HG03159 (cell line): ENCODE results near the gene FECH.

Experiments
- ATAC-seq: cut with Tn5 transposase; IDR thresholded peaks from one replicate; pipeline ENCODE4 v1.9.1; 2021; ENCODE audit warnings: mild to moderate bottlenecking, moderate library complexity; ENCODE audit not compliant: unreplicated experiment

Gene FECH

DNA sequence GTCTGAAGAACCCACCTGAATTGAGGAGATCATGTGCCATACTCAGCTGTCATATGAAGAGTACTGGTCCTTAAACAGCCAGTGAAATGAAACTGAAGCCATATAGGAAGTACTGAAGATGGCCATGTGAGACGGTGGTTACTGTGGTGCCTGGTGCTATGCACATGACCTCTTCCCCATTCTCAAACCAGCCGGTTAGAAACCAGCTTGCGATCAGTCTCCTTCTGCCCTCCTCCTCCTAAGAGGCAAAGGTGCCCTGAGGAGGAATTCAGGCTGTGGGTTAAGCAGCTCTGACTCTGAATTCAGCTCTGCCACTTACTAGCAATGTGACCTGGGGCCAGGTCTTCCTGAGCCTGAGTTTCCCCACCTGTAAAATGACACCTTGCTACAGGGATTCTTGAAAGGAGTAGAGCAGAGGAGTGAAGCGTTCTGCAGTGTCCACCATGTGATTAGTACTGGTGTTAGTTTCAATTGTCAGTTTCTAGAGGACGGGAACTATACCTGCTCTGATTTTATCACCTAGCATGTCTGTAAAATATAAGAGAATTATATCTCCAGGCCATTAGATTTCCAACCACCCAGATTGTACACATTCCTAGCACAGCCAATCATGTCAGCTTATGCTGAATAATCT is 5.1 kb downstream of the FECH start:
- peak; percentile 95 for ATAC-seq

DNA sequence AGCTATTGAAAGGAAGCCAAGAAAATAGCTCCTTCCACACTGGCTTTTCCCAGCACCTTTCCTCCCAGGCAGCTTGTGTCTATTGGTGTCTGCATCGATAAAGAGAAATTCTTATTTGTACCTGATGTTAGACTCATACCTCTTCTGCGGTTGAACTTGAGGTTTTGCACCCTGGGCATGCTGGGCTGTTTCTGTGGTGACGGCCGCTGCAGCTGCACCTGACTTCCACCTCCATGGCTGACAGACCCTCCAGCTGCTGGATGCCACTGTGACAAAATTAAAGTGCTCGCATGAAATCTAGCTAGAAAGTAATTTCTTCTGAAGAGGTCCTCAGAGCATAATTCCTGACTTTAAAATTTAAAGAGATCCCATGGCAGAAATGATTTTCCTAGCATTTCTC is 6.6 kb downstream of the FECH start:
- no peak for ATAC-seq

DNA sequence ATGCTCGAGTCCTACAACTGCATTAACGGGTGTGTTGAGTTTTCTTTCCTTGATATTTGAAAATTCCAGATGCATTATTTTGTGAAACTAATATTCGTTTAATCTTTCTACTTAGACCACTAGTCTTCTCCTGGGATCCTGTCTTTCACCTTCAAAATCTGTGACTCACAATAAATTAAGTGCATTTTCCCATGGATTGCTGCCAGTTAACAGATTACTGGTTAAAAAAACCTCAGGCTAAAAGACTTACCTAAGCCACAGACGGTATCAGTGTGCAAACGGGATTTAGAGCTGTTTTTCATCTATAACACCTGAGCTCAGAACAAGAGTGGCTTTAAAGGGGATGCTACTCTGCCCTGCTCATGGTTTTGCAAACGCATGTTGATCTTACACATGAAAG is 10.2 kb downstream of the FECH start:
- ATAC-seq = no peak

DNA sequence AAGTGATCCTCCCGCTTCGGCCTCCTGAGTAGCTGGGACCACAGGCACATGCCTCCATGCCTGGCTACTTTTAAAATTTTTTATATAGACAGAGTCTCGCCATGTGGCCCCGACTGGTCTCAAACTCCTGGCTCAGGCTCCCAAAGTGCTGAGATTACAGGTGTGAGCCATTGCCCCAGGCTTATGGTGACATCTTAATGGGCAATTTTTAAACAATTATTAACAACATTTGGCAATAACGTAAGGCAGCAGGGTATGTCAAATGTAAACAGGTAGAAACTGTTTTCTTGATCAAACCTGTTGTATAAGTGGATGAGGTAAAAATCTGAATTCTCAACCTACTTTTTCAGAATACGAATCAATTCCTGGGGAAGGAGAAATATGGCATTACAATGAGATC is 11.0 kb downstream of the FECH start:
- ATAC-seq = no peak

DNA sequence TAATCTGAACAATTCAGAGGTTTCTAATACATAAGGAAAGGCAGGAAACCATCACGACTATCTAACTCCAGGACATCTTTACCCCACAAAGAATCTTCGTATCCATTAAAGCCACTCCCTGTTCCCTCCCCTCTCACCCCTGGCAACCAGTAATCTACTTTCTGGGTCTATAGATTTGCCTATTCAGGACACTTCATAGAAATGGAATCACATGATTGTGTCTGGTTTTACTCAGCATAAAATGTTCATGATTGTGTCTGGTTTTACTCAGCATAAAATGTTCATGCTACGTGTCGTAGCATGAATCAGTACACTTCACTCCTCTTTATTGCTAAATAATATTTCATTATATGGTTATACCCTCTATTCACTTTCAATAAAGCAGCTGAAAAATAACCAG is 11.6 kb downstream of the FECH start:
- no peak for ATAC-seq

DNA sequence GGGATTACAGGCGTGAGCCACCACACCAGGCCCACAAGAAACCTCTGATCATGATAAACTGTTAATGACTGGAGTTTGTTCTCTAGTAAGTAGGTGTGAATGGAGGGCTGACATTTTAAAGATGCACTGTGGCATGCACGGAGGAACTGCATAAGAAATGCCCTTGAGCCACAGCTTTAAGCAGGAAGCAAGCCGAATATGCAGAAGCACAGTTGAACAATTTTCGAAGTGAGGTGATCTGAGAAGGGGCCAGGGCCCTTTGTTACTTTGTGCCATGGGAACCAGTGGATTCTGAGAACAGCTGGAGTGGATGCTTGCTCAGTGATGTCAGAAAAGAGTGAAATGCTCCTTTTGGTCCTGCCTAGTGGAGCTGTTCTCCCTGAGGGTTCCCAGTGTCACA is 16.3 kb downstream of the FECH start:
- ATAC-seq = no peak

DNA sequence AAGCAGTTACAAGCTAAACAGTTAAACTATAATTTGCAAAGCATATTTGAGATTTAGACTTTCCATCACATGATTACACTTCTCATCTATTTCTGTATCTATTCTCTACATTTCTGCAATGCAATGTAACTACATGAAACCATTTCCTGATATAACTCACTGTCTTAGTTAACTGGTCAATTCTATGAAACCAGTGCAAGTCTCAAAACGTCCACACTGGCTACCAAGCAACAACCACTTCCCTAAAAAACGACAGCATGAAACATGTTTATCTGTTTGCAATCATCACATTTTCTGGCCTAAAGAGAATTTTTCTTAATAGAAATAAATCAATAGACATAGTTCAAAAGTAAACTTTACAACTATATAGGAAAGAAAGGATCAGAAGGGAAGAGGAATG is 17.4 kb downstream of the FECH start:
- ATAC-seq = no peak

DNA sequence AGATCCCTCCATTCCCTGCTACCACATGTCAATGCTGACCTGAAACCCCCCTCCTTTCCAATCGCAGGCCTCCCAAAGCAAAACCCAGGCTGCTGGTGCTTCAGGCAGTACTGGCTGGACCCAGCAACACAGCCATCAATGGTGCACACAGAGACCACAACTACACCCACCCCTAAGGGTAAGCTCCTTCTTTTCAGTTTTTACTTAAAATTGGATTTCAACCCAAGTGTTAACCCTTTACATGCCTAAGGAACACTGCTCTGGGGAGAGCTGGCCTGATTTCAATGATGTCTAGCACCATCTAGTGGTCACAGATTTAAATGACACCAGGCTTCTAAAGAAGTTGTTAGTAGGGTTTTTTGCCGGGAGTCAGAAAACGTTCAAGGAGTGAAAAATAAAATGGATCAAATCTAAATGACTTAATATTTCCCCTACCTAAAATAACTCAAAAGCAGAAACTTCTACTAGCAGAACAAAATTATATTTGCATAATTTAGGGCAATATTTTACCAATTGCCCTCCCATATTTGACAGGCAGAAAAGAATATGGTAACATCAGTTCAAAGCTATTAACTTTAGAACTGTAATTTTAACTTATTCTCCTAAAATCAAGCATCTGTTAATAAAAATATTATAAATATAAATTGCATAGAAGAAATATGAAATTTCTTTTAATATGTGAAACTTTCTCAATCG is 24.6 kb downstream of the FECH start:
- peak; percentile 50 for ATAC-seq

DNA sequence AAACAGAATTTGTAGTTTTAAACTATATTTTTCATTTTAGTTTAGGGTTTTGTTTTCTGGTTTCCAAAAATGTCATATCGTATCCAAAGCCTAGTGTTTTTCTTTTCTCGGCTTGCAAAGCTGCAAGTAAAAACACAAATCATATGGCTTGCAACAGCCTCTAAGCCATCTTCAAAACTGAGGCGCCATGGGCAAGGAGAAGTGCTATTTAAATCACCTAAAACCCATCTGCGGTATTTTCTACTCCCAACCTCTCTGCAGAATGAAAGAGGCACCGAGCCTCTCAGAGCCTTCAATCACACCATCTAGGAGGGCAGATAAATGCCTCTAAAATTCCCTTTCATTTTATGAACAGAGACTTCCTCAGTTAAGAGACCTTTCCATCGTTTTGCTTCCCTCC is 25.2 kb downstream of the FECH start:
- ATAC-seq = no peak

DNA sequence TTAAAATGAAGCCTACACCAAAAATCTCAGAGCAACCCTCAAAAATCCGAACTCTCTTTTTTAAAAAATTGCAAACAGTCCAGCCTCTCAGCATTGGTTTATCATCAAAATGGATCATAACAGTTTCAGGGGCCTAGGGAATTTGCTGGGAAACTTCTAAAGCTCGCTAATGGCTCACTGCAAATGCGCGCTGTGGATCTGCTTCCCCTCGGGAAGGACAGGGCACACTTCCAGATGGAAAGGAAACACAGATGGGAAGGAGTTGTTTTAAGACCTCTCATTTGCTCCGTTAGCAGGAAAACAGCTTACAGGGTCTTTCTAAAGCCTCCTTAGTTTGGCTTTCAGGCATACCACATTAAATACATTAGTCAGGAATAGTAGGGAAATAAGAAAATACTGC is 27.2 kb downstream of the FECH start:
- no peak for ATAC-seq

DNA sequence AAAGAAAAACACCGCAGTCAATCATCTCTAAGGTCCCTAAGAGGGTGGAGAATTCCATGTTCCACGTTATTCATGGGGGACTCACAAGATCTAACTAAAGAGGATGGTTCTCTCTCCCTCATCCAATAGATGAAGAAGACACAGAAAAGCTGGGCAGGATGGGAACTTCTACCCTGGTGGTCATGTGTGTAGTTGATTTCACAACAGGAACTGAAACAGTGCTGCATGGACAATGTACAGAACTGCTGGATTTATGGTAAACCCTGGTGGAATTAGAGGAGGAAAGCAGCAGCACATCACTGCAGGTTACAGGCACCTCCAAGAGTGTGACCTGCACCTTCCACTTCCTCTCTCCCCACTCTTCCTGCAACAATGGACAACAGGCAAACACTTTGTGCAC is 31.4 kb downstream of the FECH start:
- ATAC-seq = no peak

DNA sequence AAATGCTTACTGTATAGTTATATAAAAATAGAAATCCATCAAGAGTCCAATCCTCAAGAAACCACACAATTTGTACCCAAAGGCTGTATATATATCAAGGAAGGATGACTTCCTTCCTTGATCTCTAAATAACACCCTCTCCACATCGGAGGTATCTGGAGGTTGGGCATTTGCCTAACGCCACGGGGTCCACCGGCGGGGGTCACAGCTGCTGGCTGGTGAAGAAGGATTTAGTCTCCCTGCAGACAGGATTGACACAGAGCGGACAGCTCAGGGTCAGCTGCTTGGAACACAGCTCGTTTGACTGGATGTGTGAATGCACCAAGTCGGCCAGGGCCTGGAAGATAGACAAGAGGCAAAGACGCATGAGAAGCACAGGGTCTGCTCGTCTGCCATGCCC is 36.0 kb downstream of the FECH start:
- no peak for ATAC-seq

DNA sequence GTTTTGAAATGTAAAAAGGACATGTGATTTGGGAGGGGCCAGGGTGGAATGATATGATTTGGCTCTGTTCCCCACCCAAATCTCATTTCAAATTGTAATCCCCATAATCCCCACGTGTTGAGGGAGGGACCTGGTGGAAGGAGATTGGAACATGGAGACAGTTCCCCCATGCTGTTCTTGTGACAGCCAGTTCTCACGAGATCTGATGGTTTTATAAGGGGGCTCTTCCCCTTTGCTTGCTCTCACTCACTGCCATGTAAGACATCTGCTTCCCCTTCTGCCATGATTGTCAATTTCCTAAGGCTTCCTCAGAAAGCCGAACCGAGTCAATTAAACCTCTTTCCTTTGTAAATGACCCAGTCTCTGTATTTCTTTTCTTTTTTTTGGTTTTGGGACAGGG is 39.2 kb downstream of the FECH start:
- ATAC-seq = no peak

DNA sequence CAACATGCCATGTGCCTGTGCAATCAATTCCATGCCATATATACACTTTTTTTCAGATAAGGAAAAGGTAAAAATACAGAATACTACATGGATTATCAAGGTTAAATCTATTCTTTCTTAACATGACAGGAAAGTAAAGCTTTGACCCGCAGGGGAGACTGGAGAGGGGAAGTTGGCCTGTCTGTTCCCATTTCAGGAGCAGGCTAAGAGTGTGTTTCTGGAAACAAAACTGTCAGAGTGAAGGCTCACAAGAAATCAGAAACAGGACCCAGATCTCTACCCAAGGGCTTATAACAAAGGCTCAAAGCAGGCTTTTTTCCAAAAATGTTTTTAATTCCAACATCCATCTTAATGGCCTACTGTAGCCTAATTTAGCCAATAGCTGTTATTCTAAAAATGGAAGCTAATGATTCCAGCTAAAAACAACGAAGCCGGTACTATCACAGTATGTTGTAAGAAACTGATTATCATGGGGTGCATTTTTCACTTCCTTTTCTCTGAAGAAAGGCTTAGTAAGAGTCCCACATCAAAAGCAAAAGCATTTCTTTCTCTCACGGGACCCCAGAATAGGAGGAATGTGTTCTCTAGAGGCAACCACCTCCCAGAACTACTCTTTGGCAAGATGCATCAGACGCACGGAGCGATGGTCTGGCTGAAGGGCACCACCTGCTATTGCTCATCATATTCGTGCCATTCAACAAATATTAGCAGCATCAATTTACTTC is 41.4 kb downstream of the FECH start:
- ATAC-seq = peak; percentile 81

DNA sequence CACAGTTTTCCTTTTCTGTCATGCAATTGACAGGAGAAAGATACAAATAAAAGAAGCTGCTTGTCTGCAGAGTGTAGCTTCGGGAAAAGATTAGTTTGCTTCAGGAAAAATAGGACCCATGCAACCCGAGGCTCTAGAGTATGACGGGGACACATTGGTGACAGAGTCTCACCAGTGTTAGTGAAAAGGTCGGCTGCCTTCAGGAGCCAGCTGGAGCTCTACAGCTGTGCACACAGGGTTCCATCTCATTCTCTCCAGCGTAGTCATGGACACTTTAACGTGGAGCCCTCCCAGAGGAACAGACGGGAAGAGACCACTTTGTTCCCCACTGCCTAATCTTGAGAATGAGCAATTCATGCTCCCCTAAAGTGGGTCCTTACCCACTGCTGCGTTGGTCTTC is 42.9 kb downstream of the FECH start:
- no peak for ATAC-seq

DNA sequence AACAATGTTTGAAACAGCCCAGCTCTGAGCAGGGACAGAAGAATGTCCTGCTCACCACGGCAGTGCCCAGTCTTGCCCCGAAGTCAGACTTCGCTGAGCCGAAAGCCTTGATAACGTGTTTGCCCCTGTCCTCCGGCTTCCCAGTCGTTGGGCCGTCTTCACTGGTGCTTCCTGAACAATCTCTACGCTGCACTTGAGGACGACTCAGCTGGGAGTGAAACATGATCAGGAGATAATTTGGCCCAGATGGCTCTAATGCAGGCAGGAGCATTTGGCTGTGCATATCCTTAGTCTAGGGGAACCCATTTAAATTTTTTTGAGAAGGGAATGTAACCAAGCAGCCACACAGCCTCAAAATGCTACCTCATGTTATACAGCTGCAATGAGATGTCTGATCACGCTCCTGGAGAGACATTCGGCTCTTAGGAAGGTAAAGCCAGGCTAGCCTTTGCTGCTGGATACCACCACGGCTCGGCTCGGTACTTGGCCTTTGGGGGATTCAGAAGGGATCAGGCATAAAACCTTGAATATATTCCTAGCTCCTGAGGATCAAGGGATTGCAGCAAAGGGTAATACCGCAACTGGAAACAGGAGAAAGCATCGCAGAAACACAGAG is 43.6 kb downstream of the FECH start:
- ATAC-seq = no peak

DNA sequence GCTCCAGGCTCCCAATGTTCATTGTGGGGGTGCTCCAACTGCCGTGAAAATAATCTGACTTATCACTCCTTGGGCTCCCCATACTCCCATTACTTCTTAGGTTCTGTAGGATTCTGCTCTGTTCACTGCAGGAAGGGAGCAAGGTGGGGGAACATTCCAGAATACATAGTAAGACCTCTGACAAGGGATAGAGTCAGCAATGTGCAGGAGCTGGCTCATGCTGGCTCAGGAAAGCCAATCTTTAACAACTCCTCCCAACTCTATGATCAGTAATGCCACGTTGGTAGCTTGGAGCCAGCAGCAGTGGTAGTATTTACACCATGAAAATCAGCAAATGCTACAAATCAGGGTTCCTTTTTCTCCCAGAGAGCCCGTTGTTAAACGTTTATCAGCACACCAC is 44.4 kb downstream of the FECH start:
- ATAC-seq = no peak

DNA sequence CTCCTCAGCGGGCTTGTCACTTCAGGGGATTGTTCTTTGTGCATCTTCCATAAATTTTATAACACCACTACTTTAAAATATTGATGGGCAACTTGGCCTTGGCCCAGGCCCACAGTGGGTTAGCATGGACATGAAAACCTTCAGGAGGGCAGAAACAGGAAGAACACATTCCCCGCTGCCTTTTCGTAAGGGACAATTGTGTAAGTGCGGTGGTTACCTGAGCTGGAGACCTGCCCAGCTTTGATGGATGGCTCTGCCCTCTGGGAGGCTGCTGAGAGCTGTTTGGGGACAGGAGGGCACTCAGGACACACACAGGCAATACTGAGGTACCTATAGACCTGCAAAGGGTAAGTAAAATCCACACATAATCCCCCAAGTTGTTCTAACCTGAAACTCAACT is 46.8 kb downstream of the FECH start:
- no peak for ATAC-seq

DNA sequence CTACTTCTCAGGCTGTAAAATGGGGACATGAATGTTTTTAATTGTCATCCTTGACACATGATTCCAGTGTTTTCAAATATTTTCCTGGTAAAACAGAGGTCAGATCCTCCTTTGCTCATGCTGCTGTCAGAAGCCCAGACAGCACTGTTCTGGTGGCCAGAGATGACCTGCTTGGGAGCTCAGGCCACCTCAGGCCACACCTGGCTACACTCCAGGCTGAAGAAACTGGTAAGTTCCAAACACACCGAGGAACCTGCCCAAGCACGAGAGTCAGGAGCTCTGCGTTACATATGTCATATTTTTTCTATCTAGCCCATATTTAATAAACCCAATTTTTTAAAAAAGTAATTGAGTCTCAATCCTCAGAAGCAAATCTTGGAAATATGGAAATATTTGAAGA is 47.9 kb downstream of the FECH start:
- no peak for ATAC-seq

DNA sequence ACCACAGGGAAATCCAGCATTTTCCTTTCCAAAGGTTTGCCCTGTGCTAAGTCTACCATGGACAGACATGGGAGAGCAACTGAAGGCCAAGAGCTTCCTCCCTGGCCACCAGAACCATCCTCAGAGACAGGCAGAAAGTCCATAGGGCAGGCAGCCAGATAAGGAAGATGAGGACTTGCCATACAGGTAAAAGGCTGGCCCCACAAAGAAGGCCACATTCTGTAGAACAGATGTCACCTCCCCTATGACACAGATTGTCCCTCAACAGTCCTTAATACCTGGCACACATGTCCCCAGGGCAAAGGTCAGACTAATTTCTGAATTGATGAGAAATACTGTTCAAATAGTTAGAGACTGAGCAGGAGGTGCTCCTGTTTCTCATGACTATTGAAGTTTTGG is 52.0 kb downstream of the FECH start:
- no peak for ATAC-seq

DNA sequence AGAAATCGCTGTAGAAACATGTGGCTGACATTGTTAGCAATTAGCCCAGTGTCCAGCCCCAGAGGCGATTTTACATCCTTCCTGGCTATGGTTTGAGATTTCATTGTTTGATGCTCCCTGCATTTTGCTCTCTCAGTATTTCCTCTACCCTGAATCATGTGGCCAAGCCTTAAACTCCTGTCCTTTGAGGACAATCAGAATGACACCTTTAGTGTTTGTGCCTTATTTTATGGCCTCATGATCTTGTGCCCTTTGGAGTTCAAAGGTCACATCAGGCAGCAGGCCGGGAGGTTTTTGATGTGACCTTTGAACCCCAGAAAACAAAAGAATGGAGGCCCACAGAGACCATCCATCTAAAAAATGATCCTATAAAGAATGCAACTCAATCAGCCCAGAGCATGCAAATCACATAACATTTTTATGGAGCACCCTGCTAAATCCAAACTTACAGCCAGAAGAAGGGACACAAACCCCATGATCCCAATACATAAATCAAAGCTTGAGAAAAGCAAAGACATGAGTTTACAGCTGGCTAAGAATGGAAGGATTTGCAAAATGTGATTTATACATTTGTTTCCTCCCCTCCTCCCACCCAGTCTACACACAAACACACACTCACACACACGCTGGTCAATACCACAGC is 52.5 kb downstream of the FECH start:
- ATAC-seq = no peak
